H9 (cell line): ENCODE measurements around the gene DUS4L. TPM values are rescaled to one million over a fixed set of nuclear protein-coding genes. Genes with fewer than 3 reads are reported as not detected.

Source experiments
- DNase-seq: peaks from one replicate; pipeline ENCODE4 v3.0.0-alpha.2; 2017
- H2AFZ ChIP-seq: one replicate; pipeline ENCODE4 v1.6.1; 2013; ENCODE audit warnings: mild to moderate bottlenecking, low read length, control low read depth, moderate library complexity
- H2AK5ac ChIP-seq: 2 replicates; pipeline ENCODE4 v1.6.1; 2013; ENCODE audit warnings: low read length, control low read depth, mixed read lengths; ENCODE audit not compliant: insufficient read length
- H2BK120ac ChIP-seq: one replicate; pipeline ENCODE4 v1.6.1; 2013; ENCODE audit warnings: low read depth, mild to moderate bottlenecking, low read length, control low read depth, inconsistent platforms; ENCODE audit not compliant: poor library complexity, severe bottlenecking
- H2BK12ac ChIP-seq: 2 replicates; pipeline ENCODE4 v1.6.1; 2013; ENCODE audit warnings: low read length, control low read depth, mixed read lengths, low read depth; ENCODE audit not compliant: insufficient read length
- H2BK15ac ChIP-seq: 2 replicates; pipeline ENCODE4 v1.6.1; 2013; ENCODE audit warnings: low read depth, low read length, control low read depth
- H2BK20ac ChIP-seq: one replicate; pipeline ENCODE4 v1.6.1; 2013; ENCODE audit warnings: low read depth, mild to moderate bottlenecking, low read length, control low read depth, inconsistent platforms; ENCODE audit not compliant: poor library complexity, severe bottlenecking
- H2BK5ac ChIP-seq: 2 replicates; pipeline ENCODE4 v1.6.1; 2013; ENCODE audit warnings: low read length, control low read depth, mixed read lengths; ENCODE audit not compliant: insufficient read length
- H3K14ac ChIP-seq: 2 replicates; pipeline ENCODE4 v1.6.1; 2013; ENCODE audit warnings: low read length, control low read depth; ENCODE audit not compliant: insufficient read depth
- H3K18ac ChIP-seq: 2 replicates; pipeline ENCODE4 v1.6.1; 2013; ENCODE audit warnings: low read depth, mild to moderate bottlenecking, mixed read lengths, low read length, control low read depth; ENCODE audit not compliant: insufficient read length
- H3K23ac ChIP-seq: 2 replicates; pipeline ENCODE4 v1.6.1; 2013; ENCODE audit warnings: low read length, control low read depth, mixed read lengths, low read depth; ENCODE audit not compliant: insufficient read length
- H3K23me2 ChIP-seq: 2 replicates; pipeline ENCODE4 v1.6.1; 2013; ENCODE audit warnings: low read depth, mild to moderate bottlenecking, mixed read lengths, low read length, control low read depth; ENCODE audit not compliant: insufficient read length, poor library complexity, severe bottlenecking
- H3K27ac ChIP-seq: 2 replicates; pipeline ENCODE4 v1.5.1; 2013; ENCODE audit warnings: low read length, control low read depth, mixed read lengths, low read depth; ENCODE audit not compliant: insufficient read length
- H3K27me3 ChIP-seq: 2 replicates; pipeline ENCODE4 v1.6.1; 2013; ENCODE audit warnings: low read length, control low read depth, inconsistent platforms; ENCODE audit not compliant: insufficient read depth
- H3K4ac ChIP-seq: 2 replicates; pipeline ENCODE4 v1.6.1; 2013; ENCODE audit warnings: low read depth, mild to moderate bottlenecking, control low read depth, inconsistent platforms, low read length, moderate library complexity
- H3K4me1 ChIP-seq: 2 replicates; pipeline ENCODE4 v1.6.1; 2013; ENCODE audit warnings: low read length, control low read depth, inconsistent platforms; ENCODE audit not compliant: insufficient read depth
- H3K4me2 ChIP-seq: 2 replicates; pipeline ENCODE4 v1.6.1; 2013; ENCODE audit warnings: low read length, control low read depth, mixed read lengths; ENCODE audit not compliant: insufficient read length, insufficient read depth
- H3K56ac ChIP-seq: 2 replicates; pipeline ENCODE4 v1.6.1; 2013; ENCODE audit warnings: low read depth, mild to moderate bottlenecking, mixed read lengths, low read length, control low read depth; ENCODE audit not compliant: insufficient read length
- H3K79me1 ChIP-seq: 2 replicates; pipeline ENCODE4 v1.6.1; 2013; ENCODE audit warnings: low read depth, mild to moderate bottlenecking, moderate library complexity, low read length, control low read depth, inconsistent platforms; ENCODE audit not compliant: insufficient read depth, poor library complexity, severe bottlenecking
- H3K79me2 ChIP-seq: 2 replicates; pipeline ENCODE4 v1.6.1; 2013; ENCODE audit warnings: low read length, control low read depth, inconsistent platforms; ENCODE audit not compliant: insufficient read depth
- H3K9ac ChIP-seq: 2 replicates; pipeline ENCODE4 v1.6.1; 2013; ENCODE audit warnings: low read length, control low read depth, mixed read lengths; ENCODE audit not compliant: insufficient read length; ENCODE audit errors: extremely low read depth
- H3K9me3 ChIP-seq: one replicate; pipeline ENCODE4 v1.6.1; 2013; ENCODE audit warnings: low read depth, low read length, inconsistent platforms; ENCODE audit not compliant: control insufficient read depth
- H3T11ph ChIP-seq: one replicate; pipeline ENCODE4 v1.6.1; 2013; ENCODE audit warnings: mild to moderate bottlenecking, low read length, control low read depth, inconsistent platforms
- H4K20me1 ChIP-seq: one replicate; pipeline ENCODE4 v1.6.1; 2013; ENCODE audit not compliant: control insufficient read depth, insufficient read length, insufficient read depth
- H4K5ac ChIP-seq: 2 replicates; pipeline ENCODE4 v1.6.1; 2013; ENCODE audit warnings: low read depth, mild to moderate bottlenecking, mixed read lengths, low read length, control low read depth; ENCODE audit not compliant: insufficient read length
- H4K8ac ChIP-seq: replicated peaks from 2 replicates; pipeline ENCODE4 v1.6.1; 2013; ENCODE audit warnings: low read length, control low read depth, mixed read lengths, low read depth; ENCODE audit not compliant: insufficient read length
- H4K91ac ChIP-seq: 2 replicates; pipeline ENCODE4 v1.6.1; 2013; ENCODE audit warnings: low read depth, mild to moderate bottlenecking, moderate library complexity, mixed read lengths, low read length, control low read depth; ENCODE audit not compliant: insufficient read length
- H3K27ac Mint-ChIP-seq, 3 experiments: 2 replicates in 2 of 3; 3 replicates in 1 of 3; pipeline ENCODE4 v1.8.0; 2020 to 2021; ENCODE audit warnings: mixed read lengths in 3 of 3, mild to moderate bottlenecking in 1 of 3, moderate library complexity in 1 of 3
- H3K27me3 Mint-ChIP-seq: 2 replicates; pipeline ENCODE4 v1.8.0; 2021; ENCODE audit warnings: low read depth, mild to moderate bottlenecking, moderate library complexity, mixed read lengths
- H3K36me3 Mint-ChIP-seq, 3 experiments: 2 replicates in 2 of 3; 3 replicates in 1 of 3; pipeline ENCODE4 v1.8.0; 2020 to 2021; ENCODE audit warnings: low read depth in 3 of 3, mixed read lengths in 3 of 3; ENCODE audit not compliant: insufficient read depth in 1 of 3
- H3K4me1 Mint-ChIP-seq, 2 experiments: 2 replicates each; pipeline ENCODE4 v1.8.0; 2020; ENCODE audit warnings: mixed read lengths in 2 of 2
- H3K4me3 Mint-ChIP-seq, 2 experiments: 2 replicates in 1 of 2; 3 replicates in 1 of 2; pipeline ENCODE4 v1.8.0; 2020 to 2021; ENCODE audit warnings: mild to moderate bottlenecking in 2 of 2, mixed read lengths in 2 of 2, moderate library complexity in 1 of 2
- H3K9me3 Mint-ChIP-seq, 2 experiments: 2 replicates in 1 of 2; 3 replicates in 1 of 2; pipeline ENCODE4 v1.8.0; 2020; ENCODE audit warnings: mild to moderate bottlenecking in 2 of 2, mixed read lengths in 2 of 2, moderate library complexity in 1 of 2
- WGBS: extraction: QIAGEN DNeasy Blood & Tissue Kit; methylation state at CpG from one replicate; pipeline ENCODE4 v1.1.7; 2013; ENCODE audit warnings: missing lambda C conversion rate, low lambda C conversion rate, mixed read lengths; ENCODE audit not compliant: insufficient read length; ENCODE audit errors: extremely low coverage; 5-methylcytosine and 5-hydroxymethylcytosine counted together
- total RNA-seq: library from RNA; stranded (reverse); gene quantifications from 2 replicates; pipeline ENCODE4 v1.2.1, GENCODE V29; 2021
- TF ChIP-seq, protein P1 (sequence below): fragments of 200-600 bp; sonication (generic); conservative IDR thresholded peaks from 3 replicates; pipeline ENCODE4 v1.8.0; 2021; ENCODE audit warnings: antibody characterized with exemption, mild to moderate bottlenecking

Gene DUS4L
- total RNA-seq, 1 experiment from 2014 or later = 10.8 TPM

DNA sequence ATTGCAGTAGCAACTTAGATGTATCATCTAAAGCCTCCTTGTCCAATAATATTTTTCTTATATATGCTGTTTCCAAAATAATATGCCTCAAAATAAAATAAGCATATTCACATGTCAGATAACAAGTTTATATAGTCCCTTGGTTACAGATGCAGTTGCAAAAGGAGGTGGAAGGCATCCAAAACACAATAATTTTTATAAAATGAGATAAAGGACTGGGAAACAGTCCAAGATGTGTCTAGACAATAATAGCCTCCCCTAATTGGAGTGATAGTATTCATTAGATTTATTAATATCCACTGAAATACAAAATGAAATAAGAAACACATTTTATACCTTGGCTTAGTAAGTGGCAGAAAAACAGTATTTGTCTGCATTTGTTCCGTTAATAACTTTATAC is 46.6 kb downstream of the DUS4L start:
- DNase-seq = no peak
- H2BK120ac ChIP-seq = no peak overlapping the region
- no peaks in the 10 kb centered on the region for H3K4me1 ChIP-seq
- H3K18ac ChIP-seq = no peak overlapping the region
- H3K4me1 Mint-ChIP-seq = no peaks in the 10 kb centered on the region
- H3T11ph ChIP-seq = no peak overlapping the region
- H3K4me2 ChIP-seq = no peak overlapping the region
- H3K79me2 ChIP-seq = no peaks in the 10 kb centered on the region
- no peak overlapping the region for H3K23ac ChIP-seq
- H3K79me1 ChIP-seq = no peaks in the 10 kb centered on the region
- H2BK12ac ChIP-seq = no peak overlapping the region
- no peak overlapping the region for H2BK20ac ChIP-seq
- H4K8ac ChIP-seq = no peak overlapping the region
- H4K5ac ChIP-seq = no peak overlapping the region
- no peaks in the 10 kb centered on the region for H3K9me3 Mint-ChIP-seq
- H3K9ac ChIP-seq = no peak overlapping the region
- WGBS = no CpG with 5 or more reads among the region's 1 CpG
- H4K91ac ChIP-seq = no peak overlapping the region
- no peak overlapping the region for H3K27ac Mint-ChIP-seq
- no peak overlapping the region for H2BK5ac ChIP-seq
- no peak overlapping the region for H2BK15ac ChIP-seq
- no peak overlapping the region for H3K4ac ChIP-seq
- H4K20me1 ChIP-seq = no peaks in the 10 kb centered on the region
- H3K23me2 ChIP-seq = no peaks in the 10 kb centered on the region
- H3K27me3 ChIP-seq = no peaks in the 10 kb centered on the region
- no peak overlapping the region for H2AFZ ChIP-seq
- H3K14ac ChIP-seq = no peak overlapping the region
- TF ChIP-seq, protein P1, sequence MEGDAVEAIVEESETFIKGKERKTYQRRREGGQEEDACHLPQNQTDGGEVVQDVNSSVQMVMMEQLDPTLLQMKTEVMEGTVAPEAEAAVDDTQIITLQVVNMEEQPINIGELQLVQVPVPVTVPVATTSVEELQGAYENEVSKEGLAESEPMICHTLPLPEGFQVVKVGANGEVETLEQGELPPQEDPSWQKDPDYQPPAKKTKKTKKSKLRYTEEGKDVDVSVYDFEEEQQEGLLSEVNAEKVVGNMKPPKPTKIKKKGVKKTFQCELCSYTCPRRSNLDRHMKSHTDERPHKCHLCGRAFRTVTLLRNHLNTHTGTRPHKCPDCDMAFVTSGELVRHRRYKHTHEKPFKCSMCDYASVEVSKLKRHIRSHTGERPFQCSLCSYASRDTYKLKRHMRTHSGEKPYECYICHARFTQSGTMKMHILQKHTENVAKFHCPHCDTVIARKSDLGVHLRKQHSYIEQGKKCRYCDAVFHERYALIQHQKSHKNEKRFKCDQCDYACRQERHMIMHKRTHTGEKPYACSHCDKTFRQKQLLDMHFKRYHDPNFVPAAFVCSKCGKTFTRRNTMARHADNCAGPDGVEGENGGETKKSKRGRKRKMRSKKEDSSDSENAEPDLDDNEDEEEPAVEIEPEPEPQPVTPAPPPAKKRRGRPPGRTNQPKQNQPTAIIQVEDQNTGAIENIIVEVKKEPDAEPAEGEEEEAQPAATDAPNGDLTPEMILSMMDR = no peak
- H3K27ac ChIP-seq = no peak overlapping the region
- H3K36me3 Mint-ChIP-seq = peaks cover 0 to 5% (median 4%) of the 10 kb centered on the region in 3 experiments; a peak in 2 of 7 replicates
- H2AK5ac ChIP-seq = no peak overlapping the region
- H3K27me3 Mint-ChIP-seq = no peaks in the 10 kb centered on the region
- no peaks in the 10 kb centered on the region for H3K9me3 ChIP-seq
- no peak overlapping the region for H3K4me3 Mint-ChIP-seq
- no peak overlapping the region for H3K56ac ChIP-seq
